Muscle of leg (tissue), 11 donors: ENCODE data around the gene IFNAR1. TPM values are rescaled to one million over a fixed set of nuclear protein-coding genes. Genes with fewer than 3 reads are reported as not detected.

Experiments
- DNase-seq: peaks from one replicate; pipeline ENCODE4 v3.0.0; 2013
- H3K27ac ChIP-seq: one replicate; pipeline ENCODE4 v1.5.1; 2013; ENCODE audit warnings: mild to moderate bottlenecking, low read length, control low read depth
- H3K27me3 ChIP-seq: one replicate; pipeline ENCODE4 v1.6.1; 2013; ENCODE audit warnings: low read length; ENCODE audit not compliant: control insufficient read depth, insufficient read depth
- H3K36me3 ChIP-seq: one replicate; pipeline ENCODE4 v1.6.1; 2013; ENCODE audit warnings: low read length; ENCODE audit not compliant: control insufficient read depth, insufficient read depth
- H3K4me1 ChIP-seq: one replicate; pipeline ENCODE4 v1.6.1; 2013; ENCODE audit warnings: low read length; ENCODE audit not compliant: control insufficient read depth, insufficient read depth
- H3K4me3 ChIP-seq: one replicate; pipeline ENCODE4 v1.5.1; 2013; ENCODE audit warnings: low read length, control low read depth
- H3K9me3 ChIP-seq: replicated peaks from 2 replicates; pipeline ENCODE4 v1.6.1; 2013; ENCODE audit warnings: low read depth, low read length; ENCODE audit not compliant: control insufficient read depth
- WGBS: methylation state at CpG from one replicate; pipeline ENCODE4 v1.1.5; 2013; ENCODE audit warnings: missing lambda C conversion rate; ENCODE audit not compliant: insufficient coverage; 5-methylcytosine and 5-hydroxymethylcytosine counted together
- polyA plus RNA-seq, 8 donors: library from polyadenylated mRNA; unstranded; fragments of 120-200 nt; gene quantifications; one replicate each; pipeline versions ENCODE4 v1.2.1 to v1.2.3, GENCODE V29; 2013; ENCODE audit warnings: inconsistent platforms in 1 of 8, low replicate concordance in 1 of 8; ENCODE audit not compliant: insufficient read length in 8 of 8, insufficient read depth in 1 of 8
- total RNA-seq: library from RNA; stranded (reverse); fragments of 120-200 nt; gene quantifications from one replicate; pipeline ENCODE4 v1.2.4, GENCODE V29; 2013

IFNAR1 gene
- total and polyA plus RNA-seq, 9 donors: 13.5 to 26.8 (median 20.1) TPM

DNA sequence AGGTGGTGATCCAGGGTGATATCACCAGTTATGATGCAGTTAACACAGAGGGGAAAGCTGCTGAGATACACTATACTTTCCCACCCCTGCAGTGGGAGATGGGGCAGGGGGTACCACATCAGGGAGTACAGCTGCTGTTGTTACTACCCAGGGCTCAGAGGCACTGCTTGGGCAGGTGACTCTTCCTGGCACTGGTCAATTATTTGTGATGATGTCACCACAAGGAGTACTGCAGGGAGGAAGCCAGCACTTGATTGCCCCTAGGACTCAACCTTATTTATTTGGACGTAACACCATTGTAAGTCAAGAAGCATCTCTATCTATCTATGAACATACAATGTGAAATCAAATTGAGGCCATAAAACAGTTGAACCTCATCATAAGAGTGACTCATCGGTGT lies 10.1 kb downstream of the IFNAR1 start:
- Histone ChIP-seq H3K36me3 (peaks cover 16% of the 10 kb centered on the region), H3K4me1 (no peaks in the 10 kb centered on the region), H3K27me3 (no peaks in the 10 kb centered on the region), H3K4me3 (no peak overlapping the region), H3K27ac (no peak overlapping the region), H3K9me3 (peaks cover 29% of the 10 kb centered on the region)
- no peak for DNase-seq
- WGBS: no CpG with 5 or more reads among the region's 2 CpGs

DNA sequence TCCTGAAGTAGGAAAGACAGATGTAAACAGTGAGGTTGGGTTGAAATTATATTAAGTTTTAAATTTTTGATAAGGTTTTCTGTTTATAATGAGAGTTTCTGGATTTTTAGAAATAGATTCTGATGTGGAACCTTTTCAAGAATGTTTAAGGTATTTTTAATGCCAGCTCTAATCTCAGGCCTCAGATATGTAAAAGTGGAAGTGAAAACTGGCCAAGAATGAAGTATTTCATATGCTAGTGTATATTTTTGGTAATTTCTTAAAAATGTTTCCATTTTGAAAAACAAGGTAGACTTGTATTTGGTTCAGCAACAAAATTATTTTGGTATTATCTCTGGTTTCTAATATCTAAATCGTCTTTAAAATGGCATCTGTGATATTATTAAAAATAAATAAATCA lies 14.4 kb downstream of the IFNAR1 start:
- H3K4me1 ChIP-seq: no peaks in the 10 kb centered on the region
- H3K27ac ChIP-seq: no peak overlapping the region
- H3K4me3 ChIP-seq: no peak overlapping the region
- H3K36me3 ChIP-seq: peaks cover 21% of the 10 kb centered on the region
- no peak for DNase-seq
- H3K9me3 ChIP-seq: peaks cover under 1% of the 10 kb centered on the region
- no CpG with 5 or more reads among the region's 1 CpG for WGBS
- H3K27me3 ChIP-seq: no peaks in the 10 kb centered on the region

- Histone ChIP-seq H3K4me1 (no peaks in the 10 kb centered on the region), H3K9me3 (no peaks in the 10 kb centered on the region), H3K27ac (no peak overlapping the region), H3K27me3 (no peaks in the 10 kb centered on the region), H3K4me3 (no peak overlapping the region), H3K36me3 (peaks cover 21% of the 10 kb centered on the region)
- DNase-seq: no peak
- no CpG with 5 or more reads among the region's 2 CpGs for WGBS
Observed at GRCh38 chr21:33339918-33340317, 15.1 kb downstream of the IFNAR1 start.

GRCh38 chr21:33345751-33346238 lies 21.0 kb downstream of the IFNAR1 start:
- DNase-seq: no peak
- 89% methylated on average over 3 of the region's 5 CpGs for WGBS

DNA sequence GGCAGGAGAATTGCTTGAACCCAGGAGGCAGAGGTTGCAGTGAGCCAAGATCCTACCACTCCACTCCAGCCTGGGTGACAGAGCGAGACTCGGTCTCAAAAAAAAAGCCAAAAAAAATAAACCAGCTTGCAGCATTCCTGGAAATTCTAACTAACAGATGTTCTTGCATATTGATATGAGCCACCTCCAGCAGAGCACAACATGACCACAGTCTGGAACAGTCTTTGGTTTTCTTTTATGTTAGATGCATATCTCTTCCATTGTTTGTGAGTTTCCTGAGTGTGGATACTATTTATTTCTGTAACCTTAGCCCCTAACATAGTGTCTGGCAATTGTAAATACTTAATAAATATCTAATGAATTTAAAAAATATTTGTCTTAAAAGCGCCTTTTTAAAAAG lies 23.9 kb downstream of the IFNAR1 start:
- Histone ChIP-seq H3K4me1 (no peaks in the 10 kb centered on the region), H3K4me3 (no peak overlapping the region), H3K36me3 (peaks cover 42% of the 10 kb centered on the region), H3K27me3 (no peaks in the 10 kb centered on the region), H3K9me3 (no peaks in the 10 kb centered on the region), H3K27ac (no peak overlapping the region)
- no peak for DNase-seq
- no CpG with 5 or more reads among the region's 3 CpGs for WGBS

More at GRCh38 chr21:33345751-33346238, 21.0 kb downstream of the IFNAR1 start:
- Histone ChIP-seq H3K4me1 (no peaks in the 10 kb centered on the region), H3K36me3 (peaks cover 42% of the 10 kb centered on the region), H3K4me3 (no peak overlapping the region), H3K9me3 (no peaks in the 10 kb centered on the region), H3K27ac (no peak overlapping the region), H3K27me3 (no peaks in the 10 kb centered on the region)

- Histone ChIP-seq H3K4me1 (no peaks in the 10 kb centered on the region), H3K36me3 (peaks cover 37% of the 10 kb centered on the region), H3K27ac (no peak overlapping the region), H3K9me3 (no peaks in the 10 kb centered on the region), H3K4me3 (no peak overlapping the region), H3K27me3 (no peaks in the 10 kb centered on the region)
- 100% methylated on average over 1 of the region's 3 CpGs for WGBS
- no peak for DNase-seq
Observed at GRCh38 chr21:33350676-33351075, 25.9 kb downstream of the IFNAR1 start.

DNA sequence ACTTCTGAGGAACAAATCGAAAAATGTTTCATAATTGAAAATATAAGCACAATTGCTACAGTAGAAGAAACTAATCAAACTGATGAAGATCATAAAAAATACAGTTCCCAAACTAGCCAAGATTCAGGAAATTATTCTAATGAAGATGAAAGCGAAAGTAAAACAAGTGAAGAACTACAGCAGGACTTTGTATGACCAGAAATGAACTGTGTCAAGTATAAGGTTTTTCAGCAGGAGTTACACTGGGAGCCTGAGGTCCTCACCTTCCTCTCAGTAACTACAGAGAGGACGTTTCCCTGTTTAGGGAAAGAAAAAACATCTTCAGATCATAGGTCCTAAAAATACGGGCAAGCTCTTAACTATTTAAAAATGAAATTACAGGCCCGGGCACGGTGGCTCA lies 30.6 kb downstream of the IFNAR1 start:
- H3K4me3 ChIP-seq: no peak overlapping the region
- 80% methylated on average over 1 of the region's 6 CpGs for WGBS
- DNase-seq: no peak
- no peaks in the 10 kb centered on the region for H3K4me1 ChIP-seq
- H3K27ac ChIP-seq: no peak overlapping the region
- no peaks in the 10 kb centered on the region for H3K9me3 ChIP-seq
- peaks cover 36% of the 10 kb centered on the region for H3K36me3 ChIP-seq
- H3K27me3 ChIP-seq: no peaks in the 10 kb centered on the region

- 86% methylated on average over 5 of the region's 11 CpGs for WGBS
- peaks cover 36% of the 10 kb centered on the region for H3K36me3 ChIP-seq
Observed at GRCh38 chr21:33355996-33356395, 31.2 kb downstream of the IFNAR1 start.

GRCh38 chr21:33357177-33357576 lies 32.4 kb downstream of the IFNAR1 start:
- DNase-seq: no peak
- H3K27ac ChIP-seq: no peak overlapping the region
- no peaks in the 10 kb centered on the region for H3K9me3 ChIP-seq
- peaks cover 16% of the 10 kb centered on the region for H3K4me1 ChIP-seq
- no peaks in the 10 kb centered on the region for H3K27me3 ChIP-seq
- H3K4me3 ChIP-seq: no peak overlapping the region
- 81% methylated on average over 8 of the region's 8 CpGs for WGBS
- peaks cover 24% of the 10 kb centered on the region for H3K36me3 ChIP-seq

More at GRCh38 chr21:33355996-33356395, 31.2 kb downstream of the IFNAR1 start:
- Histone ChIP-seq H3K4me1 (peaks cover 5% of the 10 kb centered on the region), H3K27me3 (no peaks in the 10 kb centered on the region), H3K9me3 (no peaks in the 10 kb centered on the region), H3K4me3 (no peak overlapping the region), H3K27ac (no peak overlapping the region)
- no peak for DNase-seq

- H3K9me3 ChIP-seq: no peaks in the 10 kb centered on the region
- H3K27ac ChIP-seq: no peak overlapping the region
- H3K4me1 ChIP-seq: peaks cover 20% of the 10 kb centered on the region
- peaks cover 20% of the 10 kb centered on the region for H3K36me3 ChIP-seq
- no peaks in the 10 kb centered on the region for H3K27me3 ChIP-seq
- peak; percentile 25 for DNase-seq
- no peak overlapping the region for H3K4me3 ChIP-seq
- 56% methylated on average over 3 of the region's 4 CpGs for WGBS
Observed at GRCh38 chr21:33359446-33359845, 34.7 kb downstream of the IFNAR1 start.

GRCh38 chr21:33360281-33360680 lies 35.5 kb downstream of the IFNAR1 start:
- Histone ChIP-seq H3K9me3 (no peaks in the 10 kb centered on the region), H3K27ac (no peak overlapping the region), H3K4me1 (peaks cover 20% of the 10 kb centered on the region), H3K27me3 (no peaks in the 10 kb centered on the region), H3K36me3 (peaks cover 19% of the 10 kb centered on the region), H3K4me3 (no peak overlapping the region)
- WGBS: 20% methylated on average over 2 of the region's 6 CpGs
- DNase-seq: peak; percentile 36
